Ureter (tissue), 1 donor: ENCODE data around the gene SEPTIN10. TPM values are rescaled to one million over a fixed set of nuclear protein-coding genes. Genes with fewer than 3 reads are reported as not detected.
"Not testable (repeated sequence)": the region's sequence is repeated elsewhere in the genome, so short reads cannot be mapped to it uniquely, and the experiment has no call there.

Experiments
- DNase-seq: peaks from one replicate; pipeline ENCODE4 v3.0.0-alpha.2; 2020; ENCODE audit warnings: low spot score
- total RNA-seq: library from RNA; stranded (reverse); gene quantifications from one replicate; pipeline ENCODE4 v1.2.4, GENCODE V29; 2023
- donor health status: DM: yes; HTN: yes; CAD: no.

Gene SEPTIN10
- total RNA-seq, 1 donor from 2014 or later = 91.7 TPM

- DNase-seq = no peak
These were observed 12.0 kb downstream of the SEPTIN10 start for GRCh38 chr2:109601783-109602182.

GRCh38 chr2:109597283-109597682, 16.5 kb downstream of the SEPTIN10 start:
- no peak for DNase-seq

GRCh38 chr2:109595644-109596043, 18.1 kb downstream of the SEPTIN10 start:
- no peak for DNase-seq

DNA sequence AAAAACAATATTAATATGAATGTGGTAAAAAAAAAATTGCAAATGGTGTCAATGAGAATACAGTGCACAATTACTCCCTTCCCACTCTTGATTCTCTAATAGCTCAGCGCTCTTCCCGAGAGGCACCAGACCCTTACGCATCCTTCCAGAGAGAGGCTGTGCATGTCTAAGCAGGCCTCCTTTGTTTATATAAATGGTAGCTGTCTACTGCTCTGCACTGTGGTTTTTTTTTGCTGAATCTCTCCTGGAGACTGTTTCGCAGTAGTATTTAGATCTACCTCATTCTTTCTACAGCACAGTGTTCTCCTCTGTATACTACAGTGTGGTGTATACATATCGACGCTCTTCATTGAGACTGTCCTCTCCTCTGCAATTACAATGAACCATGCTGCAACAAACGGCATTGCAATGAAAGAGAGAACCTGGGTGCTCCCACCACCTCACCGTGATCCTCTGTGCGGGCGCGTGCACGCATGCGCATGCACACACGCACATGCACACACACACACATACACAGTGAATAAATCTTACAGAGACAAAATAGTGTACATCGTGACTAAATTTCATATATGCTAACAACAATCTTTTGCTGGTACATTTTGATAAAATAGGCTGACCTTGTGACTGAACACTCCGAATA, 19.4 kb downstream of the SEPTIN10 start:
- no peak for DNase-seq

GRCh38 chr2:109592905-109593304, 20.9 kb downstream of the SEPTIN10 start:
- DNase-seq = no peak

GRCh38 chr2:109591206-109591605, 22.6 kb downstream of the SEPTIN10 start:
- no peak for DNase-seq

- no peak for DNase-seq
These were observed 27.1 kb downstream of the SEPTIN10 start for GRCh38 chr2:109586687-109587086.

DNA sequence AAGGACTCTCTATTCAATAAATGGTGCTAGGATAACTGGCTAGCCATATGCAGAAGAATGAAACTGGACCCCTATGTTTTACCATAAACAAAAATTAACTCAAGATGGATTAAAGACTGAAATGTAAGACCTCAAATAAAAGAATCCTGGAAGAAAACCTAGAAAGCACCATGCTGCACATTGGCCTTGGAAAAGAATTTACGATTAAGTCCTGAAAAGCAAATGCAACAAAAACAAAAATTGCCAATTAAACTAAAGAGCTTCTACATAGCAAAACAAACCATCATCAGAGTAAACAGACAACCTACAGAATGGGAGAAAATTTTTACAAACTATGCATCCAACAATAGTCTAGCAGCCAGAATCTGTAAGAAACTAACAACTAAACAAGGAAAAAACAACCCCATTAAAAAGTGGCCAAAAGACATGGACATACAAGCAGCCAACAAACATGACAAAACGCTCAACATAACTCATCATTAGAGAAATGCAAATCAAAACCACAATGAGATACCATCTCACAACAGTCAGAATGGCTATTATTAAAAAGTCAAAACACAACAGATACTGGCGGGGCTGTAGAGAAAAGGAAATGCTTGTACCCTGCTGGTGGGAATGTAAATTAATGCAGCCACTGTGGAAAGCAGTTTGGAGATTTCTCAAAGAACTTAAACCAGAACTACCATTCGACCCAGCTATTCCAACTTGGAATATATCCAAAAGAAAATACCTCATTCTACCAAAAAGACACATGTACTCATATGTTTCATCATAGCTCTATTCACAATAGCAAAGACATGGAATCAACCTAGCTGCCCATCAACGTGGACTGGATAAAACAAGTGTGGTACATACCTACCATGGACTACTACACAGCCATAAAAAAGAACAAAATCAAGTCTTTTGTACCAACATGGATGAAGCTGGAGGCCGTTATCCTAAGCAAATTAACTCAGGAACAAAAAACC, 30.6 kb downstream of the SEPTIN10 start:
- DNase-seq = no peak

DNA sequence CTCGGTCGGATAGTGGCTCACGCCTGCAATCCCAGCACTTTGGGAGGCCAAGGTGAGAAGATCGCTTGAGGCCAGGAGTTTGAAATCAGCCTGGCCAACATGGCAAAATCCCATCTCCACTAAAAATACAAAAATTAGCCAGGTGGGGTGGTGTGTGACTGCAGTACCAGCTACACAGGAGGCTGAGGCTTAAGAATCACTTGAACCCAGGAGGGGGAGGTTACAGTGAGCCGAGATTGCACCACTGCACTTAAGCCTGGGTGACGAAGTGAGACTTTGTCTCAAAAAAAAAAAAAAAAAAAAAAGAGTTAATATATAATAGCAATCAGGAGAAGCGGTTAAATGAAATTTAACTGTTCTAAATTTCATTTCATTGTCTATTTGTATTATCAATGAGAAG, 36.1 kb downstream of the SEPTIN10 start:
- DNase-seq = not testable (repeated sequence)

GRCh38 chr2:109575373-109575772, 38.4 kb downstream of the SEPTIN10 start:
- DNase-seq = no peak

DNA sequence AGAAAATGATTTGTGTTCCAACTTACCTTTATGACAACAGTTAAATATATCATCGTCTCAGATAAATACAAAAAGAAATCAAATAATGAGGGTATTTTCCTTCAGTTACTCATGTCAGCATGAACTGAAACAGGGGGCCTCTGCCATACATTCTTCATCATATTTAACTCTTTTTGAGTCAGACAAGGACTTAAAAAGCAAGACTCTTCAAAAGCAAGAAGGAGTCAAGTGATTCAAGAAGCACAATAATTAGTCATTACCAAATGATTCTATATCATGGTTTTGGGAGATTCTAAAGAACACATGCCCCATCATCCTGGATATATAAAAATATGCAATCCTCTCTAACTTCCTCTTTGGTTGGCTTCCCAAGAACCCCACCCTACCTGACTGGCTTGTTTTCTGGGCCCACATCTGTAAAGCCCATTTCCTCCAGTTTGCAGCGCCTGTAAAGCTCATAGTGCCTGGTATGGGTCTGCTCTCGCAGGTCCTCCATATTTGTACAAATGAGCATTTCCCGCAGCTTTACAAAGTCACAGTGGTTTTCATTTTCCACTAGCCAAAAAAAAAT, 49.7 kb downstream of the SEPTIN10 start:
- no peak for DNase-seq

GRCh38 chr2:109563288-109563687, 50.5 kb downstream of the SEPTIN10 start:
- no peak for DNase-seq

DNA sequence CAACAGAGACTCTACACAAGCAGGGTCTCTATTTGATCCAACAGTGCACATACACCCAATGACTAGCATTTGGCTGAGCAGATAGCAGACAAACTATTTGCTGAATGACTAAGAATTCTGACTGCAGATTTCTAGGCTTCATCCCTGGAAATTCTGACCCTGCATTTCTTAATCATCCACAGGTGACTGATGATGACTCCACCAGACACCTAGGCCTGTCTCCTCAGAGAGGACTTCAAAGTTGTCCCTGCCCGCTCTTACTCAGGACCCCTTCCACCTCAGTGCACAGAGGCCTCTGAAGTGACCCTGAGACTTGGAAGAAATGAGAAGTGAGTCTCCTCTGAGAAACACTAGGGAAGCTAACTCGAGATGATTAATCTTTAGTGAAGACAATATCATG, 51.3 kb downstream of the SEPTIN10 start:
- no peak for DNase-seq

GRCh38 chr2:109560265-109560664, 53.5 kb downstream of the SEPTIN10 start:
- DNase-seq = no peak

DNA sequence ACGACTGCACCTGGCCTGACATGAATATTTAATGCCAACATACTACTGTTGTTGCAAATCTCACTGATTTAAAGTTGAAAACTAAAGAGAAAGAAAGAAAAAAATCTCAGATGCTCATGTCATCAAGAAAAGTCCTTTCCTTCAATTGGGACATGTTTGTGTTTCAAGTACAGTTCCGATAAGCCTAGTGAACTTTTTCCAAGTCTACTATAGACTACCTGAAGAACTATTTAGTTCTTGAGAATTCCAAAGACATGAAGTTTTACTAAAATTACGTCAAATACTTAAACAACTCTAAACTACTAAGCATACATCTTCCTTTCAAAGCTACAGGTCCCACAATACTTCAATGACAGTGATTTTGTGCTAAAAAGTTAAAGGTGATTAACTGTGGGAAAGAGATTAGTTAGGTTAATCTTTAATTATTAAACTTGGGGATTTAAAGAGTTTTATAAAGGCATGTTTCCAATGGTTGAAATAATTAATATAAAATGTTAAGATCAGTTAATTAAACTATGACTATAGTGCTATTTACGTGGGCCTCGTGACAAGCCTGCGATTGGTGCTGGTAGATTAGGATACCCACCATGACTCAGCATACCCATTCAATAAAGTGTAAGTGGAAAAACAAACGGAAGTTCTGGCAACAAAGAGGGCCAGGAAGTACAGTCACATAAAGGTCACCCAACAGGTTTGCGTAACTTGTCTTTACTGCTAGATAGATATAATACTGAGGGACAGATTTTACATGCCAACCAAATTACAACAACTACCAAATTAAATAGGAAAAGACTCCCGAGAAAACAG, 55.5 kb downstream of the SEPTIN10 start:
- peak; percentile 53 for DNase-seq

GRCh38 chr2:109557309-109557708, 56.5 kb downstream of the SEPTIN10 start:
- DNase-seq = no peak

GRCh38 chr2:109555346-109555900, 58.3 kb downstream of the SEPTIN10 start:
- DNase-seq = no peak

DNA sequence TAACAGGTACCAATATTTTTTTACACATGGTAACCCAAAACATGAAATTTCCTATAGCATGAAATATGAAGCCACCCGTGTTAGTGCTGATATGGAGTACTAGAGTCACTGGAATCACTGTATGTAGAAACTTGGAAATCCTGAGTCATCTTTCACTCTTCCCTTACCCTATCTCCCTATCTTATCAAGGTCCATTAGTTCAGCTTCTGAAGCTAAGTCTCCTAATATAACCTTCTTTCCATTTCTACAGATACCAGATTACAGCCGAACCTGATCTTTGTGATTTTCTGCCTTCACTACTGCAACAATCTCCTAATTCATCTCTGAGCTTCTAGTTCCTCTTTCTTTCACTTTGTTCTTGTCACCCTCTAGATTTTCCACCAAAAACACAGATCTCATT, 59.0 kb downstream of the SEPTIN10 start:
- no peak for DNase-seq

DNA sequence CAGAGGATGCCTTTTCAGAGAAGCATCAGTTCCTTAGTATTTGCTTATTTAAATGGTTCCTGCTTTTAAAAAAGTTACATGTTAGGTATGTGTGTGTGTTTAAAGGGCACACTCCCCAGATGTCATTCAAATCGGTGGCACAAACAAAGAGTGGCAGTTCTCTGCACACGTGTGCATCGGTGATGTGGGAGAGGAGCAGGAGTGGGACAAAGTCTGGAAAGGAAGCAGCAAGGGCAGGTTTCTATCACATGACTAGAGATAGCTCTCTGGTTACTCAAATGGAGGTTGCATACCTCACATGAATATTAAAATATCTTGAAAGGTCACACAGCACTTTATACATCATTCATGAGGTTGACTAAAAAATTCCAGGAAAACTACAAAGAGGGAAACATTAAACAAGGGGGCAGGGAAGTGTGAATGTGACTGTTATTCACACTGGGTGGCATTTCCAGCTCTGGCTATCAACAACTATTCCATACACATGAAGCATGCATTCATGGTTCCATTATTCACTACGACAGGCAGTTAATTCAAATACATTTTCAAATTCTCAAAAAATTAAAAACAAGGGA, 64.7 kb downstream of the SEPTIN10 start:
- no peak for DNase-seq

DNA sequence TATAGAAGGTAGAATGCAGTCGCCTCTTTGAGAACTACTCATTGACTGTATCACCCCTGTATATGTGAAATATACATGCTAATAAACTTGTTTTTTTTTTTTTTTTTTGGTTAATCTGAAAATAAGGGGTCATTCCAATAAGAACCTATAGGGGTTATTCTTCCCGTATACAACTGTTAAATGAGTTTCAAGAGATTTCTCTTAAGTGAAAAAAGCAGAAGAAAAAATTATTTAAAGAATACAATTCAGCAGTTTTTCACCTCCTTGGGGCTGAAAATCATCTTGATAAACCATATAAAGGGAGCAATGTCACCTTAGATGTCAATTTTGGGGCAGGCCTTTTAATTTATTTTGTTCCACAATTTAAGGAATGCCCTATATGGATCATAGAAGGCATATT, 66.5 kb downstream of the SEPTIN10 start:
- no peak for DNase-seq
